ENCODE data around the gene SIVA1. TPM values are rescaled to one million over a fixed set of nuclear protein-coding genes. Genes with fewer than 3 reads are reported as not detected.

Gene SIVA1
- total and polyA plus RNA-seq, 2 of the 4 experiments (the other 2 are of a cell fraction) = 166 to 184 TPM

- H3K9me3 ChIP-seq (ENCODE audit: control insufficient read depth, insufficient read depth, low read length) = no peaks in the 10 kb centered on the region
- H2BK5ac ChIP-seq (ENCODE audit: low read depth, low read length, poor library complexity, severe bottlenecking) = no peak overlapping the region
- H3K14ac ChIP-seq (replicated peaks; ENCODE audit: low read depth, low read length) = no peak overlapping the region
- H2AK9ac ChIP-seq (replicated peaks; ENCODE audit: low read depth, low read length, poor library complexity) = no peak overlapping the region
- no peak overlapping the region for H2BK120ac ChIP-seq (ENCODE audit: low read depth, low read length)
- H3K27me3 ChIP-seq (ENCODE audit: control insufficient read depth, insufficient read depth, low read length) = no peaks in the 10 kb centered on the region
- ChIA-PET CTCF (no interaction called here), POLR2A (ENCODE audit: unreplicated experiment) (interaction anchor here (0.6 kb wide), 1 partner anchor 98 kb away, joined by 3 read pairs; no protein-coding TSS in a partner anchor)
- in situ Hi-C loops (cut with MboI; ENCODE audit: low sequenced_read_pairs) (no loop called here), intact Hi-C loops (cut with micrococcal nuclease) (no loop called here), dilution Hi-C loops (cut with HindIII; ENCODE audit: low sequenced_read_pairs, unreplicated experiment) (no loop called here)
- H3K56ac ChIP-seq (ENCODE audit: extremely low read depth, insufficient read depth, low read length) = no peak overlapping the region
- no peak overlapping the region for H2AK5ac ChIP-seq (ENCODE audit: low read depth, low read length)
- H3K4me2 ChIP-seq (ENCODE audit: low read depth, low read length) = no peak overlapping the region
- WGBS, 2 experiments (ENCODE audit: extremely low coverage in 2 of 2, insufficient read length in 1 of 2) = 88% methylated on average over 12 of the region's 30 CpGs; no CpG with 5 or more reads in 1 of the 2 experiments
- H3K4ac ChIP-seq (ENCODE audit: low read depth, low read length) = no peak overlapping the region
- no peak overlapping the region for H4K5ac ChIP-seq (ENCODE audit: low read depth, low read length)
- no peak for DNase-seq
- H4K8ac ChIP-seq (ENCODE audit: low read depth in 2 of 2, low read length in 2 of 2) = no peak overlapping the region
- H3K27ac ChIP-seq (ENCODE audit: insufficient read depth, low read length) = no peak overlapping the region
- H4K20me1 ChIP-seq (ENCODE audit: insufficient read depth, low read length) = peaks cover 45% of the 10 kb centered on the region
- H4K91ac ChIP-seq (ENCODE audit: insufficient read depth, low read depth, low read length) = no peak overlapping the region
- no peak overlapping the region for H3K9ac ChIP-seq (ENCODE audit: low read depth, low read length)
- no peaks in the 10 kb centered on the region for H3K9me1 ChIP-seq (ENCODE audit: insufficient read depth, low read length)
- no peak overlapping the region for H3K4me3 ChIP-seq (ENCODE audit: insufficient read depth, low read depth, low read length)
- ATAC-seq (ENCODE audit: low read depth) = no peak
- no peak overlapping the region for H2BK15ac ChIP-seq (ENCODE audit: low read depth, low read length)
- H3K4me1 ChIP-seq (ENCODE audit: control insufficient read depth, insufficient read depth, low read length) = peaks cover 4% of the 10 kb centered on the region; the same call in 1 of the 2 replicates
- no peak overlapping the region for H3K18ac ChIP-seq (ENCODE audit: low read depth, low read length)
- BruUV-seq (replicated peaks) = no TSS peak
- peaks cover 8 to 53% of the 10 kb centered on the region in 2 experiments; a peak in 2 of 4 replicates for H3K79me1 ChIP-seq (ENCODE audit: low read depth in 1 of 2, low read length in 2 of 2)
- no peak for TF ChIP-seq FOS (IDR thresholded peaks at IDR 0.05; ENCODE audit: low read depth, low read length)
- no peak for TF ChIP-seq POLR2A (IDR thresholded peaks at IDR 0.05; ENCODE audit: low read depth, low read length)
- TF ChIP-seq SMC3 (IDR thresholded peaks at IDR 0.05; ENCODE audit: low read depth, low read length) = no peak
- TF ChIP-seq CHD1 (IDR thresholded peaks at IDR 0.05; ENCODE audit: low read depth, low read length) = no peak
- TF ChIP-seq USF2 (IDR thresholded peaks at IDR 0.05; ENCODE audit: low read depth, low read length) = no peak
- no peak for TF ChIP-seq MXI1 (IDR thresholded peaks at IDR 0.05; ENCODE audit: borderline replicate concordance, low read depth, low read length)
- no peak for TF ChIP-seq ELK1 (IDR thresholded peaks at IDR 0.05; ENCODE audit: borderline replicate concordance, low read depth, low read length)
- no peak for TF ChIP-seq RCOR1 (IDR thresholded peaks at IDR 0.05; ENCODE audit: insufficient replicate concordance, low read length)
- TF ChIP-seq BHLHE40 (IDR thresholded peaks at IDR 0.05; ENCODE audit: low read depth, low read length) = no peak
- TF ChIP-seq MAFK (IDR thresholded peaks at IDR 0.05; ENCODE audit: low read depth, low read length) = no peak
- TF ChIP-seq CEBPB (IDR thresholded peaks at IDR 0.05; ENCODE audit: low read depth, low read length) = no peak
- no peak overlapping the region for H2AFZ ChIP-seq (replicated peaks; ENCODE audit: low read length, poor library complexity)
- peaks cover 39% of the 10 kb centered on the region for H3K36me3 ChIP-seq (ENCODE audit: control insufficient read depth, insufficient read depth, low read length)
- H2BK20ac ChIP-seq (ENCODE audit: low read depth, low read length) = no peak overlapping the region
- no peak overlapping the region for H3K23ac ChIP-seq (ENCODE audit: low read depth, low read length)
Measured at GRCh38 chr14:104758981-104759969, 6.3 kb downstream of the SIVA1 start.
